Stimulated activated CD8-positive, alpha-beta memory T cell treated with anti-CD3 and anti-CD28 coated beads, Interleukin-12 subunit alpha, Interleukin-12 subunit beta, amount 100 ng/mL, for 24 hours (primary cell): ENCODE results near the gene CDH20.

Source experiments
- DNase-seq: peaks from one replicate; pipeline ENCODE4 v3.0.0-alpha.2; 2020; ENCODE audit errors: extremely low read depth

The CDH20 gene

GRCh38 chr18:61426492-61427053 lies 93.3 kb downstream of the CDH20 start:
- no peak for DNase-seq

- DNase-seq = no peak
Observed at GRCh38 chr18:61428266-61428665, 95.0 kb downstream of the CDH20 start.

GRCh38 chr18:61432590-61432989 lies 99.4 kb downstream of the CDH20 start:
- DNase-seq = no peak

- DNase-seq = no peak
Observed at GRCh38 chr18:61435064-61435652, 101.9 kb downstream of the CDH20 start.

GRCh38 chr18:61443081-61443725 lies 110.0 kb downstream of the CDH20 start:
- DNase-seq = no peak

- no peak for DNase-seq
Observed at GRCh38 chr18:61448316-61448715, 115.1 kb downstream of the CDH20 start.

GRCh38 chr18:61459896-61460648 lies 126.8 kb downstream of the CDH20 start:
- DNase-seq = no peak

GRCh38 chr18:61464551-61465142 lies 131.4 kb downstream of the CDH20 start:
- no peak for DNase-seq

GRCh38 chr18:61466736-61467135 lies 133.5 kb downstream of the CDH20 start:
- DNase-seq = no peak

- DNase-seq = no peak
Observed at GRCh38 chr18:61470031-61470674, 136.9 kb downstream of the CDH20 start.

- DNase-seq = no peak
Observed at GRCh38 chr18:61471541-61471940, 138.3 kb downstream of the CDH20 start.

GRCh38 chr18:61471942-61472341 lies 138.7 kb downstream of the CDH20 start:
- no peak for DNase-seq

- DNase-seq = no peak
Observed at GRCh38 chr18:61474341-61474740, 141.1 kb downstream of the CDH20 start.

GRCh38 chr18:61474918-61475317 lies 141.7 kb downstream of the CDH20 start:
- DNase-seq = no peak

- DNase-seq = no peak
Observed at GRCh38 chr18:61475931-61476330, 142.7 kb downstream of the CDH20 start.

GRCh38 chr18:61489334-61489733 lies 156.1 kb downstream of the CDH20 start:
- DNase-seq = no peak

- no peak for DNase-seq
Observed at GRCh38 chr18:61496374-61496773, 163.1 kb downstream of the CDH20 start.

- no peak for DNase-seq
Observed at GRCh38 chr18:61497422-61497821, 164.2 kb downstream of the CDH20 start.

GRCh38 chr18:61502472-61502871 lies 169.2 kb downstream of the CDH20 start:
- DNase-seq = no peak

GRCh38 chr18:61503688-61504087 lies 170.5 kb downstream of the CDH20 start:
- DNase-seq = no peak

GRCh38 chr18:61528961-61529360 lies 195.7 kb downstream of the CDH20 start:
- DNase-seq = no peak

GRCh38 chr18:61530681-61531080 lies 197.5 kb downstream of the CDH20 start:
- DNase-seq = no peak
